GM13976 (cell line): Measurements from ENCODE around the gene ATOH8.

Source experiments
- DNase-seq: peaks from one replicate; pipeline ENCODE4 v3.0.0; 2012; ENCODE audit warnings: low spot score
- in situ Hi-C: fragments of 300-500 bp; cut with MboI; formaldehyde crosslinking; loops from one replicate; pipeline ENCODE4 v1.12.0; 2022; ENCODE audit warnings: low sequenced_read_pairs, mixed read lengths, inconsistent platforms; ENCODE audit not compliant: unreplicated experiment
- TF ChIP-seq, protein P1 (sequence below): IDR thresholded peaks from 2 replicates; pipeline ENCODE4 v1.5.1; 2012; ENCODE audit warnings: borderline replicate concordance, mild to moderate bottlenecking; ENCODE audit not compliant: insufficient read depth; ENCODE audit errors: extremely low read depth, missing control alignments, control extremely low read depth

The ATOH8 gene

DNA sequence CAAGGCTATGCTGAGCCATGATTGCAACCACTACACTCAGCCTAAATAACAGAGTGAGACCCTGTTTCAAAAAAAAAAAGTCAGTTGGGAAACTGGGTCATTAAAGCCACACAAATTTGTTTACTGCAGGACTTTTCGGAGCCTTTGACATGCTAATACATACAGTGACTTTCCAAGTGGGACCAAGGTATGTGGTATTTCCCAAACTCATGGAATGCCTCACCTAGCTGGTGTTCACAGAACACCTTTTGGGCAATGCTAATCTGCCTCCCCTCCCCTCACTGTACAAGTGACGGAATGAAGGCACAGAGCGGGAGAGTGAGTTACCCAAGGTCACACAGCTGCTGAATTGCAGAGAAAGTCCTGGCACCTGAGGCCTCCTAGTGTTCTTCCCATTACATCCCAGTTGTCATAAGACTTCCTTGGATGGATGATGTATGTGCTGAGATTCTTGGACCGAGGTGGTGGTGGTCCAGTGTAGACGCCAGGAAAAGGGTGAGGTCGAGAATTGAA, 30.7 kb downstream of the ATOH8 start:
- TF ChIP-seq, protein P1, sequence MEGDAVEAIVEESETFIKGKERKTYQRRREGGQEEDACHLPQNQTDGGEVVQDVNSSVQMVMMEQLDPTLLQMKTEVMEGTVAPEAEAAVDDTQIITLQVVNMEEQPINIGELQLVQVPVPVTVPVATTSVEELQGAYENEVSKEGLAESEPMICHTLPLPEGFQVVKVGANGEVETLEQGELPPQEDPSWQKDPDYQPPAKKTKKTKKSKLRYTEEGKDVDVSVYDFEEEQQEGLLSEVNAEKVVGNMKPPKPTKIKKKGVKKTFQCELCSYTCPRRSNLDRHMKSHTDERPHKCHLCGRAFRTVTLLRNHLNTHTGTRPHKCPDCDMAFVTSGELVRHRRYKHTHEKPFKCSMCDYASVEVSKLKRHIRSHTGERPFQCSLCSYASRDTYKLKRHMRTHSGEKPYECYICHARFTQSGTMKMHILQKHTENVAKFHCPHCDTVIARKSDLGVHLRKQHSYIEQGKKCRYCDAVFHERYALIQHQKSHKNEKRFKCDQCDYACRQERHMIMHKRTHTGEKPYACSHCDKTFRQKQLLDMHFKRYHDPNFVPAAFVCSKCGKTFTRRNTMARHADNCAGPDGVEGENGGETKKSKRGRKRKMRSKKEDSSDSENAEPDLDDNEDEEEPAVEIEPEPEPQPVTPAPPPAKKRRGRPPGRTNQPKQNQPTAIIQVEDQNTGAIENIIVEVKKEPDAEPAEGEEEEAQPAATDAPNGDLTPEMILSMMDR: no peak
- in situ Hi-C loops: no loop called here
- no peak for DNase-seq

DNA sequence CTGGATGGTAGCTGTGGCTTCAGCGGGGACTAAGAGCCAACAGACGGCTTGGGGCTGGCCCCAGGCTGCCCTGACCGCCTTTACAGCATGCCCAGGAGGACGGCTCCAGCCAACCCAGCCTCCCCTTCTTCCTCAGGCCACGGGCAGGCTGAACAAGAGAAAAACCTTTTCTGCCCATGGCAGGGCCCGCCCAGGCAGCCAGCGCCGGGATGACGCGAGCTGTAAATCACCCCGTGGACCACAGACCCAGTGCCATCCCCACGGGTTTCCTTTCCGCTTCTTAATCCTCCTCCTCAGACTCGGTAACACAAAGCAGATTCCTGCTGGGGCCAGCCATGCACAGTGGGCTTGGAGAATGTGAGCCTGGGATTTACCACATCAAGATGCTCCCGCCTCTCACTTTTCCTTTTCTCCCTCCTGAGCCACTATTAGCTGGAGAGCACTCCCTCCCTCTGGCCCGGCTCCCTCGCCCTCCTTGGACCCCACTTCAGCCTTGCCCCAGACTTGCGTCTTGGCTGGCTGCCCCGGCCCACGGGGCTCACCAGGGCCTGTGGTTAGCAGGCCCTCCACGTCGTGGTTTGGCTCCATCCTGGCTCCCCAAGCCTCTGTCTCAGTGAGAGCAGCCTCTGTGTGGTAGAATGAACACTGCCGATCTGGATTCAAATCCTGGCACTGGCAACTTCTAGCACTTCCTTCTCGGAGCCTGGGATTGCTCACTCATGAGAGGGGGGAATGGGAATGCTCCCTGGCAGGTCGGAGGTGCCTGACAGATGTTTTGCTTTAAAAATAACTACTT, 31.4 kb downstream of the ATOH8 start:
- DNase-seq: no peak
- TF ChIP-seq, protein P1: no peak
- in situ Hi-C loops: no loop called here

DNA sequence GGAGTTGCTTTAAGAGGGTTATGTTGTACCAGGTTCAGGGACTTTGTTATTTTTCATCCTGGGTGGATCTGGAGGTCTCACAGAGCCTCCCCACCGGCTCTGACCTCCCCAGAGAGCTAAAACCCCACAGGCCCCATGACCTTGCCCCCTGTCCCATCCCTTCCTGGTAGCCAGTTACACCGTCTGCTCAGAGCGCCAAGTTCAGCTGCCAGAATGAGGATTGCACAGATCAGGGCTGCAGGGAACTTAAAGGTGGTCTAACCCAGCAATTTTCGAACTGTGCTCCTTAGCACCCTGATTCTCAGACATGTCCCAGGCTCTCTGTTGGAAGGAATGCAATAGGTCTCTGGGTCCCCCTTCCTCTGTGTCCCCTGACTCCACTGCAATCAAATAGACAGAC, 32.1 kb downstream of the ATOH8 start:
- in situ Hi-C loops: no loop called here
- TF ChIP-seq, protein P1: no peak
- no peak for DNase-seq

DNA sequence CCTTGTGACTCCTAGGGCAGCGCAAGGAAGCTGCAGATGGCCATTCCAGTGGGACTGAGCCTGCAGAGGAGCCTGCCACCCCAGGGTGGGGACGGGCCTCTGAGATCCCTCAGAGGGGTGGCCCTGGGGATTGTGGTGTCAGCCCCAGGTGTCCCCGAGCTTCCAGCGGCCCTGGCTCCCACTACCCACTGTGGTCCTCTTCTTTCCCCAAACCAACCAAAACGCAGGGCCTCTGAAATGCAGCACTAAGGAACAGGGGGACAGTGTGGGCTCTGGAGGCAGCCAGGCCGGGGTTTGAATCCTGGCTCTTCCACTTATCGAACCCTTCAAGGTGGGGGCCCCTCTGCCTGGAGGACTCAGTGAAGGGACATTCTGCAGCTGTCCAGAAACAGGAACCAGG, 32.7 kb downstream of the ATOH8 start:
- DNase-seq: no peak
- TF ChIP-seq, protein P1: no peak
- in situ Hi-C loops: no loop called here

DNA sequence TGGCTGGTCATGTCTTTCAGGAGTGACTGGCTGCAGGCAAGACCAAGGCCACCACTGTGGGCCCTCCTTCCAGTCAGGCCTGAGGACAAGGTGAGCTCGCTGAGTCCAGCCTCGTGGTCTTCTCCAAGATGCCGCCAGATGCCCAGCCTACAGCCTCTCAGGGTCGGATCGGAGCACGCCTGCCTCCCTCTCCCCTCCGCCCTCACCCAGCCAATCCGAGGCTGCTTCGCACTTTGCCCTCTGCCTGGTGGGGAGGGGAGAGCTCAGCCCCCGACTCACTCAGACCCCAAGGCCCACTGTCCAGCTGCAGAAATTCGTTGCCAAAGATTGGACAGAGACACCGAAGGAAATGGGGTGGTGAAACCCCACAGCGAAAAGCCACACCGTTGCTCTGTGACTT, 33.1 kb downstream of the ATOH8 start:
- TF ChIP-seq, protein P1: no peak
- in situ Hi-C loops: no loop called here
- DNase-seq: no peak

DNA sequence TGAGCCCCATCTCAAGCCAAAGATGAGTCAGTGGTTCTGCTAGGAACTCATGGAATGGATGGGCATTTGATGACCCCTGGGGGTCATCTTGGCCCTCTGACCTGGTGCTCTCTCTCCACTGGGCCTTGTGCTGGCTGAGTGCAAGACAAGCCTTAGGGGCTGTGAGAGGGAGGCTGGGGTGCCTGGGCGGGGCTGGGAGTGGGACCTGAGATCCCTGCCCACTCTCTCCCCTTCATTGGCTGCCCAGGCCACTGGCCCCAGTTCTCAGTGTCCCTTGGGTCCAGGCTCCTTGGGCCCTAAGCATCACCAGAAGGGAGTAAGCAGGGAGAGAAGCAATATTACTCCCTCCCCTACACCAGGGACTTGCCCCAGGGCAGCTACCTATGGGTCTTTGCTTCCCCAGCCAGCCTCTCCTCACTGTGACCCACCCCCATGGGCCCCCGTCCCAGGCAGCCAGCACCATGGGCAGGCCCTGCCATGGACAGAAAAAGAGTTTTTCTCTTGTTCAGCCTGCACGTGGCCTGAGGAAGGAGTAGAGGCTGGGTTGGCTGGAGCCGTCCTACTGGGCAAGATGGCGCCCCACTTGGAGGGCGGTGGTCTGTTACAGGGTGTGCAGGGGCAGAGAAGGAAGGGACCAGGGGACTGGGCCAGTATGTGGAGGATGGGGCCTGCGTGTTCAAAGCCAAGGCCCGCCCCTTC, 33.6 kb downstream of the ATOH8 start:
- no peak for DNase-seq
- TF ChIP-seq, protein P1: no peak
- in situ Hi-C loops: no loop called here
